Measurements from ENCODE around the gene LRRC32. TPM values are rescaled to one million over a fixed set of nuclear protein-coding genes. Genes with fewer than 3 reads are reported as not detected.

Gene LRRC32
- total RNA-seq, 1 experiment from 2014 or later, result not detected

- Histone ChIP-seq H3K9ac (ENCODE audit: low read length) (no peak overlapping the region), H3K36me3 (ENCODE audit: low read depth, low read length) (no peaks in the 10 kb centered on the region), H3K79me2 (ENCODE audit: low read length) (no peaks in the 10 kb centered on the region), H3K4me2 (ENCODE audit: low read length) (no peak overlapping the region), H3F3A (ENCODE audit: low read length, unreplicated experiment) (no peaks in the 10 kb centered on the region), H2AFZ (ENCODE audit: low read length) (no peak overlapping the region), H3K4me1 (ENCODE audit: insufficient read depth, low read length) (no peaks in the 10 kb centered on the region), H3K27me3 (ENCODE audit: low read length) (no peaks in the 10 kb centered on the region), H3K9me2 (replicated peaks; ENCODE audit: low read length) (no peaks in the 10 kb centered on the region), H3K4me3 (ENCODE audit: low read length) (no peak overlapping the region), H3K9me3 (ENCODE audit: low read length) (no peaks in the 10 kb centered on the region), H4K20me1 (ENCODE audit: low read length) (no peaks in the 10 kb centered on the region), H3K27ac (ENCODE audit: low read length) (no peak overlapping the region)
- no peak for ATAC-seq
- BruUV-seq (replicated peaks), result no TSS peak
- TF ChIP-seq EZH2phosphoT487 (IDR thresholded peaks at IDR 0.05; ENCODE audit: borderline replicate concordance, low read length) (no peak), EZH2 (IDR thresholded peaks at IDR 0.05; ENCODE audit: low read length, unreplicated experiment) (no peak), CTCF (conservative IDR thresholded peaks at IDR 0.05; ENCODE audit: low read depth, low read length) (no peak)
- intact Hi-C loops (cut with micrococcal nuclease), result no loop called here
- CTCF ChIA-PET, result no interaction called here
- no peak for DNase-seq
- POLR2A ChIA-PET (ENCODE audit: unreplicated experiment), result no interaction called here
These were observed 12.3 kb downstream of the LRRC32 start for GRCh38 chr11:76658231-76658630.

DNA sequence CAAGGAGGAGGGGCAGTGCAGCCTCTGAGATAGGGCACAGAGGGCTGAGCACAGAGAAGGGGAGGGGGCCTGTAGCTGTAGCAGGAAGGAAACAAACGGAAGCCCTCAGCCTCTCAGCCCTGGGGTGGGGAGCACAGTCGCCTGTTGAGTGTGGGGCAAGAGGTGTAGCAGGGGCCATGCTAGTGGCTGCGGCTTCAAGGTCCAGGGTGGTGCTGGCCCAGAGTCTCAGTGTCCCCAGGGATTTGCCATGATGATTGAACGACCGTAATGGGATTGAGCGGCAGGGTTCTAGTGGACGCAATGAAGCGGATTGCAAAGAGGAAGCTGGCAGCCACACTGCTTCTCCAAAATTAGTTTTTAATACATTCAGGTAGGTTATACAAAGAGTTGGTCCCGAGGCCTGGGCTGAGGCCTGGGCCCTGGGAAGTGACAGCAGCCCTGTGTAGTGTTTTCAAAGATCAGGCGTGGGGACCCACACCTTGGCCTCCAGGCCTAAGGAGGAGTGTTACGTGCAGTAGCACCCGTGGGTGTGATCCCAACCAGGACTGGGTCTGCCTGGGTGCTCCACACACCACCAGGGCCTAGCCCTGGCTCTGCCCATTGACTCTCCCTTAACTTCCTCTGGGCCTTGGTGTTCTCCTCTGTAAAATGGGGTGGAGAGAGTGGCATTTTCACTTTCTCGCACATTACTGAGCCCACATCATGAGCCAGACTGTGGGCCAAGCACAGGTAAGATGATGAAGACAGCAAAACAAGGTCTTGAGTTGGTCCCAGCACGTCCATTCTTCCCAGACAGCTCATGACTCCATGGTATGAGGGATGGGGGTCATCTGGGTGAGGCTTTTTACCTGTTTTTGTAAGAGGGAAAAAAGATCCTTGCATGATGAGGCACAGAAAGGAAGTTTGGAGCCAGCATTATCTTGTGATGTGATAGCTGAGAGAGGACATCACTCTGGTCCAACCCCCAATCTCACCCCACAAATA lies 13.1 kb downstream of the LRRC32 start:
- no peaks in the 10 kb centered on the region for H3K9me3 ChIP-seq (ENCODE audit: low read length)
- no peak overlapping the region for H3K4me2 ChIP-seq (ENCODE audit: low read length)
- intact Hi-C loops (cut with micrococcal nuclease), result no loop called here
- H3K9ac ChIP-seq (ENCODE audit: low read length), result no peak overlapping the region
- no peak overlapping the region for H2AFZ ChIP-seq (ENCODE audit: low read length)
- H3F3A ChIP-seq (ENCODE audit: low read length, unreplicated experiment), result no peaks in the 10 kb centered on the region
- ATAC-seq (no peak), DNase-seq (no peak)
- H3K27ac ChIP-seq (ENCODE audit: low read length), result no peak overlapping the region
- no peak overlapping the region for H3K4me3 ChIP-seq (ENCODE audit: low read length)
- no TSS peak for BruUV-seq (replicated peaks)
- no peaks in the 10 kb centered on the region for H3K4me1 ChIP-seq (ENCODE audit: insufficient read depth, low read length)
- H3K36me3 ChIP-seq (ENCODE audit: low read depth, low read length), result no peaks in the 10 kb centered on the region
- no peaks in the 10 kb centered on the region for H3K9me2 ChIP-seq (replicated peaks; ENCODE audit: low read length)
- H3K79me2 ChIP-seq (ENCODE audit: low read length), result no peaks in the 10 kb centered on the region
- ChIA-PET CTCF (interaction anchor here (0.6 kb wide), 1 partner anchor 32 kb away, joined by 5 read pairs; no protein-coding TSS in a partner anchor), POLR2A (ENCODE audit: unreplicated experiment) (no interaction called here)
- TF ChIP-seq EZH2 (IDR thresholded peaks at IDR 0.05; ENCODE audit: low read length, unreplicated experiment) (no peak), EZH2phosphoT487 (IDR thresholded peaks at IDR 0.05; ENCODE audit: borderline replicate concordance, low read length) (no peak), CTCF (conservative IDR thresholded peaks at IDR 0.05; ENCODE audit: low read depth, low read length) (no peak)
- H3K27me3 ChIP-seq (ENCODE audit: low read length), result no peaks in the 10 kb centered on the region
- H4K20me1 ChIP-seq (ENCODE audit: low read length), result no peaks in the 10 kb centered on the region

- Histone ChIP-seq H3K9me3 (ENCODE audit: low read length) (no peaks in the 10 kb centered on the region), H3K27me3 (ENCODE audit: low read length) (no peaks in the 10 kb centered on the region), H3K9ac (ENCODE audit: low read length) (no peak overlapping the region), H3K4me2 (ENCODE audit: low read length) (no peak overlapping the region), H3K79me2 (ENCODE audit: low read length) (no peaks in the 10 kb centered on the region), H2AFZ (ENCODE audit: low read length) (no peak overlapping the region), H4K20me1 (ENCODE audit: low read length) (no peaks in the 10 kb centered on the region), H3K4me3 (ENCODE audit: low read length) (no peak overlapping the region), H3F3A (ENCODE audit: low read length, unreplicated experiment) (no peaks in the 10 kb centered on the region), H3K27ac (ENCODE audit: low read length) (no peak overlapping the region), H3K9me2 (replicated peaks; ENCODE audit: low read length) (no peaks in the 10 kb centered on the region), H3K4me1 (ENCODE audit: insufficient read depth, low read length) (no peaks in the 10 kb centered on the region), H3K36me3 (ENCODE audit: low read depth, low read length) (no peaks in the 10 kb centered on the region)
- no TSS peak for BruUV-seq (replicated peaks)
- DNase-seq (no peak), ATAC-seq (no peak)
- intact Hi-C loops (cut with micrococcal nuclease), result no loop called here
- POLR2A ChIA-PET (ENCODE audit: unreplicated experiment), result no interaction called here
- CTCF ChIA-PET, result interaction anchor here (0.6 kb wide), 1 partner anchor 31 kb away, joined by 5 read pairs; no protein-coding TSS in a partner anchor
- TF ChIP-seq EZH2phosphoT487 (IDR thresholded peaks at IDR 0.05; ENCODE audit: borderline replicate concordance, low read length) (no peak), EZH2 (IDR thresholded peaks at IDR 0.05; ENCODE audit: low read length, unreplicated experiment) (no peak), CTCF (conservative IDR thresholded peaks at IDR 0.05; ENCODE audit: low read depth, low read length) (no peak)
These were observed 13.9 kb downstream of the LRRC32 start for GRCh38 chr11:76656571-76657081.

All from PC-3 (cell line).